Ishikawa (cell line): ENCODE results near the gene CACNA1G.

ENCODE experiments used
- CEBPB ChIP-seq: IDR thresholded peaks from 2 replicates; pipeline ENCODE4 v1.6.1; 2012
- EGR1 ChIP-seq: IDR thresholded peaks from 2 replicates; pipeline ENCODE4 v1.6.1; 2012
- NFIC ChIP-seq: IDR thresholded peaks from 2 replicates; pipeline ENCODE4 v1.6.1; 2012
- RAD21 ChIP-seq: IDR thresholded peaks from 2 replicates; pipeline ENCODE4 v1.6.1; 2012; ENCODE audit warnings: low read depth
- ZBTB7A ChIP-seq: IDR thresholded peaks from 2 replicates; pipeline ENCODE4 v1.6.1; 2012; ENCODE audit warnings: low read depth

DNA sequence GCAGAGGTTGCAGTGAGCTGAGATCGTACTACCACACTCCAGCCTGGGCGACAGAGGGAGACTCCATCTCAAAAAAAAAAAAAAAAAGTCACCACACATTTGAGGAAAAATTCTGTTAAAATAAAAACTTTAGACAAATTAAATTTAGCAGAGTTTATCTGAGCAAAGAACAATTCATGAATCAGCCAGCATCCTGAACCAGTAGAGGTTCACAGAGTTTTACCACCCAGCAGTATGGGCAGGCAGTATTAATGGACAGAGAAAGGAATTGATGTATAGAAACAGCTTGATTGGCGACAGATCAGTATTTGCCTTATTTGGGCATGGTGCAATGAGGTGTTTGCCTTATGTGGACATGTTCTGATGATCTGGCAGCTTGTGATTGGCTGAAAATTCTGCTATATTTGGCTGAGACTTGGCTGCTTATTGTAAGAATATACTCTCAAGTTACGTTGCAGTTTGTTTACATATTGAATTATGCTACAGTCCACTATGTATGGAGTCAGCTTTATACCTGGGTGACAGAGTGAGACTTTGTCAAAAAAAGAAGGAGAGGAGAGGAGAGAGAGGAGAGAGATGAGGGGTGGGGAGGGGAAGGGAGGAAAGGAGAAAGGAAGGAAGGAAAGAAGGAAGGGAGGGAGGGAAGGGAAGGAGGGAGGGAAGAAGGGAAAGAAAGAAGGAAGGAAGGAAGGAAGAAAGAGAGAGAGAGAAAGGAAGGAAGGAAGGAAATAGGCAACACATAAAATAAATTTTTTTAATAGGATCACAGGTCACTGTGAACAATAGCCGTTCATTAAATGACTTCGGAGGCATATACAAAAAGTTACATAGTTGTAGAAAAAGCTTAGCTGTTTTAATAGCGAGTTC is 88.8 kb downstream of the CACNA1G start:
- no peak for TF ChIP-seq CEBPB
- TF ChIP-seq ZBTB7A: no peak
- TF ChIP-seq EGR1: no peak
- no peak for TF ChIP-seq NFIC
- TF ChIP-seq RAD21: no peak
